Measurements from ENCODE around the gene TIMP3. TPM values are rescaled to one million over a fixed set of nuclear protein-coding genes. Genes with fewer than 3 reads are reported as not detected.

The TIMP3 gene
- total RNA-seq, 4 donors from 2014 or later, result 561 to 1,580 (median 897) TPM

DNA sequence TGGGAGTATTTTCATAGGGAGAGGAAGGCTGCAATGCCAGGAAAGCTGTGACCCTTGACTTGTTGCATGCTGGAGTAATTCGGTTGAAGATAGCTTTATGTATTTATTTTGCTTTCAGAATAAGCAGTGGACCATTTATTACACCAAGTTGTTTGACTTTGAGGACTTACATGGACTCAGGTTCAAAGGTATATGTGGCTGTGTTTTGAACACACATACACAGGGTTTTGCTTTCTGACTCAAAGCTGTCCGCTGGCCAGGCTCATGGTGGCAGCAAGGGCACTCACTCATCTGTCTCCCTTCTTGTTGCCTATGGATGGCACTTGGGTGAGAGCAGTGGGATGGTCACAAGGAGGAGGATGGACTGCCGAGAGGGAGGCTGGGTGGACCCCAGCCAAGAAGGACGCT, 6.5 kb downstream of the TIMP3 start:
- TF ChIP-seq, protein P1, sequence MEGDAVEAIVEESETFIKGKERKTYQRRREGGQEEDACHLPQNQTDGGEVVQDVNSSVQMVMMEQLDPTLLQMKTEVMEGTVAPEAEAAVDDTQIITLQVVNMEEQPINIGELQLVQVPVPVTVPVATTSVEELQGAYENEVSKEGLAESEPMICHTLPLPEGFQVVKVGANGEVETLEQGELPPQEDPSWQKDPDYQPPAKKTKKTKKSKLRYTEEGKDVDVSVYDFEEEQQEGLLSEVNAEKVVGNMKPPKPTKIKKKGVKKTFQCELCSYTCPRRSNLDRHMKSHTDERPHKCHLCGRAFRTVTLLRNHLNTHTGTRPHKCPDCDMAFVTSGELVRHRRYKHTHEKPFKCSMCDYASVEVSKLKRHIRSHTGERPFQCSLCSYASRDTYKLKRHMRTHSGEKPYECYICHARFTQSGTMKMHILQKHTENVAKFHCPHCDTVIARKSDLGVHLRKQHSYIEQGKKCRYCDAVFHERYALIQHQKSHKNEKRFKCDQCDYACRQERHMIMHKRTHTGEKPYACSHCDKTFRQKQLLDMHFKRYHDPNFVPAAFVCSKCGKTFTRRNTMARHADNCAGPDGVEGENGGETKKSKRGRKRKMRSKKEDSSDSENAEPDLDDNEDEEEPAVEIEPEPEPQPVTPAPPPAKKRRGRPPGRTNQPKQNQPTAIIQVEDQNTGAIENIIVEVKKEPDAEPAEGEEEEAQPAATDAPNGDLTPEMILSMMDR (IDR thresholded peaks at IDR 0.05), result no peak
- no peak for ATAC-seq (ENCODE audit: low FRiP score)

DNA sequence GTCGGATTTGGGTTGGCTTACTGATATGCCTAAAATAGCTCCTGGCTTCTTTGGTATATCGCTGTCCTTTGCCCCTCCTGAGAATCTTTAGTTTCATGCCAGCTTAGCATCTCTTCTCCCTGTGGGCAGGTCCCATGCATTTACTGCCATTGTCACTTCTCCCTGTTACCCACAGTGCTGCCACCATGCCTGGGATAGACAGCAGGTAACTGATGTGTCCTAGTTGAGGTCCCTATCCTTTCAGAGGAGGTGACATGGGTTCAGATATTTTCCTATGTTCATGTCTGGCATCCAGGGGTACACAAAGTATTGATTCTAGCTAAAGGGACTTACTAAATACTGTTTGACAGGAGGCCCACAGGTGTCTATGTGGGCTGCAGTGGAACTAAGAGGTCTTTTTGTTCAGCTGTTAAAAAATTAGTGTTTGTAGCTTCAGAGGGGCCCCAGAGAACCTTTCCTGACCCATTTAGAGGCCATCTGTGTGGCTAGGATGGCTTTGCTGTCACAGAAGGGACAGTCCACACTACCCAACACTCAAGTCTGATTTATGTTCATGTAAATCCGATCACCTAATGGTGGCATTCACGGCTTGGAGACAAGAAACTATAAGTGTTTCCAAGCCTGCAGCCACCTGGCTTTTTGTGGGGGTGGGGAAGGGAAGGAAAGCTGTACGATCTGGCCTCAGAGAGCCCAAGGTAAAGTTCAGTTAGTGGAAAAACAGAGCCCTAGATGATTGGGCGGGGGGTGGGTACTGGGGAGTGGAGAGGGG, 8.5 kb downstream of the TIMP3 start:
- DNase-seq (ENCODE audit: low spot score) (no peak), ATAC-seq (ENCODE audit: low FRiP score) (no peak)
- TF ChIP-seq, protein P1 (IDR thresholded peaks at IDR 0.05), result no peak

More for the DNA sequence above, 6.5 kb downstream of the TIMP3 start:
- no peak for DNase-seq (ENCODE audit: low spot score)

- ATAC-seq (ENCODE audit: low FRiP score) (no peak), DNase-seq (ENCODE audit: low spot score) (no peak)
- TF ChIP-seq, protein P1 (IDR thresholded peaks at IDR 0.05), result no peak
Measured at GRCh38 chr22:32810555-32811133, 9.1 kb downstream of the TIMP3 start.

- DNase-seq (ENCODE audit: low spot score), result no peak
Measured at GRCh38 chr22:32811788-32812545, 10.5 kb downstream of the TIMP3 start.

DNA sequence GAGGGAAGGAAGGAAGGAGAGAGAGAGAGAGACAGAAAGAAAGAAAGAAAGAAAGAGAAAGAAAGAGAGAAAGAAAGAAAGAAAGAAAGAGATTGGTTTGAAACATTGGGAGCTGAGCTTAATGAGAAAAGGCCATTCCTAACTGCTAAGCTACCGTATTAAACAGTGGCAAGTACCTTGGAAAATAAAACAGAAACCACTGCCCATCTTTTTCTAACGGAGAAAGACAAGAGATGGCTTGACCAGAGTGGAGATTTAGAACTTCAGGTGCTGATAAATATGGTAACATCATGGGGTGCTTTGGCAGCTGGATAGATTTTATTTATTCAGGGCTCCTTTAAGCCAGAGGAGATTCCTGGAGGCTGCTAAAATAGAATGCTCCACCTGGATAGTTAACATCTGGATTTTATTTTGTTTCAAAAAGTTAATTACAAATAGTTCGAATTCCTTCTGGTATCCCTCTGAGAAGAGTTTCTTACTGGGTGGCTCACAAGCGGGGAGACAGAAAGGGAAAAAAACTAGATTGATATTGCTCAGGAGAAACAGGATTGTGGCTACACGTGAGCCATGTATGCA, 12.9 kb downstream of the TIMP3 start:
- DNase-seq (ENCODE audit: low spot score), result no peak
- TF ChIP-seq, protein P1 (IDR thresholded peaks at IDR 0.05), result no peak
- ATAC-seq (ENCODE audit: low FRiP score), result no peak

More at GRCh38 chr22:32811788-32812545, 10.5 kb downstream of the TIMP3 start:
- ATAC-seq (ENCODE audit: low FRiP score), result no peak
- TF ChIP-seq, protein P1 (IDR thresholded peaks at IDR 0.05), result no peak

DNA sequence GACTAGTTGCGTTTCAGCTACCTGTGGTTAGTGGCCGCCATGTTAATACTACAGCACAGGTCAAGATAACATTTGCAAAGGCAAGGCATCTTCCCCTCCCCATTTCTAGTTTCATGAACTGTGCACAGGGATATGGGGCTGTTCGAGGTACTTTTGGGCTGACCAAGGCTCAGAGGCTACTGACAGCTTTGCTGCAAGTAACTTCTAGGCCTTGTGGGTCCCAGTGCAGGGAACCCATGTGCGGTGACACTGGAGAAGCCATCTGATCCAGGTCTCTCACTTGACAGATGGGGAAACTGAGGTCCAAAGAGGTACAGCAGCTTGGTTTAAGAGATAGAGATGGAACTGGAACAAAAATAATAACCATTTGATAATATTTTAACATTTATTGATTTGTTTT, 13.6 kb downstream of the TIMP3 start:
- no peak for DNase-seq (ENCODE audit: low spot score)
- no peak for ATAC-seq (ENCODE audit: low FRiP score)
- TF ChIP-seq, protein P1 (IDR thresholded peaks at IDR 0.05), result no peak

All from omental fat pad (tissue), 4 donors.